ENCODE measurements around the gene SASH1.

GRCh38 chr6:148396411-148396810, 53.8 kb downstream of the SASH1 start:
- TF ChIP-seq CTCF (IDR thresholded peaks at IDR 0.05) = no peak
- TF ChIP-seq POLR2A (IDR thresholded peaks at IDR 0.05) = no peak
- no peak for TF ChIP-seq EP300 (IDR thresholded peaks at IDR 0.05)
